GM12891 (cell line): ENCODE measurements around the gene KLHL21.
A peak's percentile ranks its signal among the peaks of the same experiment; 100 is the strongest.

ENCODE experiments used
- POLR2A ChIP-seq: IDR thresholded peaks from 2 replicates; pipeline ENCODE4 v1.6.1; 2011; ENCODE audit warnings: low read depth, low read length, control low read depth
- POLR2AphosphoS5 ChIP-seq: IDR thresholded peaks from 2 replicates; pipeline ENCODE4 v1.6.1; 2011; ENCODE audit warnings: low read depth, low read length, control low read depth

- TF ChIP-seq POLR2AphosphoS5 (0 out of 2 replicates have a peak, but pooled peaks have one; percentile 64), POLR2A (no peak)
These were observed 22.3 kb upstream of the KLHL21 start, which contains the start of gene THAP3 for GRCh38 chr1:6624710-6625583.
